SK-N-SH (cell line): ENCODE results near the gene LIX1. TPM values are rescaled to one million over a fixed set of nuclear protein-coding genes. Genes with fewer than 3 reads are reported as not detected.

Source experiments
- CTCF ChIA-PET: fragments of 300-600, 350-600 bp; formaldehyde crosslinking; extraction: SDS; loops from one replicate; lab custom pipeline; 2021; lab: Yijun Ruan, JAX
- POLR2A ChIA-PET: fragments of 350-600 bp; sonication (Branson Sonifier 250); formaldehyde crosslinking; extraction: SDS; loops from one replicate; lab custom pipeline; 2020; ENCODE audit warnings: antibody characterized with exemption, inconsistent platforms; lab: Yijun Ruan, JAX
- DNase-seq: peaks from one replicate; pipeline ENCODE4 v3.0.0; 2012
- H2AFZ ChIP-seq: fragments of 200-600 bp; sonication (generic); 2 replicates; pipeline ENCODE4 v1.8.1; 2016; ENCODE audit warnings: antibody characterized with exemption, mild to moderate bottlenecking, low read depth
- H3F3A ChIP-seq: fragments of 200-600 bp; sonication (generic); replicated peaks from 2 replicates; pipeline ENCODE3; 2016; ENCODE audit warnings: antibody characterized with exemption, mild to moderate bottlenecking; ENCODE audit not compliant: insufficient read depth
- H3K27ac ChIP-seq, 2 experiments: fragments of 200-500 bp in 1 of 2; fragments of 200-600 bp in 1 of 2; sonication (Bioruptor generic) in 1 of 2; sonication (generic), shearing (Covaris generic) in 1 of 2; 2 replicates each; pipeline versions ENCODE4 v1.5.1 to v1.6.1; 2014 to 2016; ENCODE audit warnings: low read depth in 2 of 2, inconsistent platforms in 1 of 2, low read length in 1 of 2, mild to moderate bottlenecking in 1 of 2, mixed read lengths in 1 of 2
- H3K27me3 ChIP-seq: fragments of 200-600 bp; sonication (generic), shearing (Covaris generic); 2 replicates; pipeline ENCODE4 v1.6.1; 2016; ENCODE audit warnings: mixed run types; ENCODE audit not compliant: insufficient read depth
- H3K36me3 ChIP-seq, 2 experiments: fragments of 200-500 bp in 1 of 2; fragments of 200-600 bp in 1 of 2; sonication (Bioruptor generic) in 1 of 2; sonication (generic) in 1 of 2; replicated peaks in 1 of 2; 2 replicates each; pipeline versions ENCODE3 to v1.5.1; 2014 to 2016; ENCODE audit warnings: low read length in 1 of 2, mild to moderate bottlenecking in 1 of 2; ENCODE audit not compliant: insufficient read depth in 2 of 2, control insufficient read depth in 1 of 2
- H3K4me1 ChIP-seq, 2 experiments: fragments of 200-500 bp in 1 of 2; fragments of 200-600 bp in 1 of 2; sonication (Bioruptor generic) in 1 of 2; sonication (generic), shearing (Covaris generic) in 1 of 2; 2 replicates each; pipeline versions ENCODE4 v1.5.1 to v1.6.1; 2014 to 2016; ENCODE audit warnings: low read depth in 1 of 2, low read length in 1 of 2, mixed run types in 1 of 2; ENCODE audit not compliant: insufficient read depth in 2 of 2, control insufficient read depth in 1 of 2
- H3K4me2 ChIP-seq: fragments of 200-600 bp; sonication (generic), shearing (Covaris generic); 2 replicates; pipeline ENCODE4 v1.6.1; 2017; ENCODE audit warnings: mixed run types
- H3K4me3 ChIP-seq, 2 experiments: fragments of 200-500 bp in 1 of 2; fragments of 200-600 bp in 1 of 2; sonication (Bioruptor generic) in 1 of 2; sonication (generic), shearing (Covaris generic) in 1 of 2; 2 replicates each; pipeline versions ENCODE4 v1.5.1 to v1.8.1; 2014 to 2016; ENCODE audit warnings: low read depth in 2 of 2, inconsistent platforms in 1 of 2, low read length in 1 of 2, mild to moderate bottlenecking in 1 of 2, mixed read lengths in 1 of 2, moderate library complexity in 1 of 2
- H3K79me2 ChIP-seq: fragments of 200-600 bp; sonication (generic); 2 replicates; pipeline ENCODE4 v1.8.1; 2017; ENCODE audit warnings: mild to moderate bottlenecking; ENCODE audit not compliant: insufficient read depth
- H3K9ac ChIP-seq: fragments of 200-600 bp; sonication (generic); 2 replicates; pipeline ENCODE4 v1.6.1; 2017; ENCODE audit warnings: mixed run types
- H3K9me2 ChIP-seq: fragments of 200-600 bp; sonication (generic); 2 replicates; pipeline ENCODE4 v1.6.1; 2017; ENCODE audit warnings: mixed run types
- H3K9me3 ChIP-seq: fragments of 200-600 bp; sonication (generic); 2 replicates; pipeline ENCODE4 v1.6.1; 2017; ENCODE audit warnings: mixed run types, mild to moderate bottlenecking, moderate library complexity
- H4K20me1 ChIP-seq: fragments of 200-600 bp; sonication (generic); 2 replicates; pipeline ENCODE4 v1.6.1; 2017; ENCODE audit warnings: mild to moderate bottlenecking, mixed run types; ENCODE audit not compliant: insufficient read depth
- CHD2 ChIP-seq: fragments of 150-350 bp; IDR thresholded peaks from 2 replicates; pipeline ENCODE4 v1.6.1; 2018; ENCODE audit warnings: low read length; ENCODE audit not compliant: partially characterized antibody
- ELF1 ChIP-seq: IDR thresholded peaks from 2 replicates; pipeline ENCODE4 v1.4.0; 2012
- EP300 ChIP-seq, 2 experiments: IDR thresholded peaks; 2 replicates each; pipeline versions ENCODE4 v1.4.0 to v1.6.1; 2012; ENCODE audit warnings: borderline replicate concordance in 1 of 2, low read depth in 1 of 2, low read length in 1 of 2
- EZH2phosphoT487 ChIP-seq: fragments of 200-600 bp; sonication (generic); IDR thresholded peaks from 2 replicates; pipeline ENCODE4 v1.6.1; 2017; ENCODE audit warnings: low read depth, mixed run types, mild to moderate bottlenecking, antibody characterized with exemption, moderate library complexity, borderline replicate concordance
- FOXM1 ChIP-seq: IDR thresholded peaks from 2 replicates; pipeline ENCODE4 v1.4.0; 2012; ENCODE audit warnings: low read depth, mild to moderate bottlenecking
- GABPA ChIP-seq: IDR thresholded peaks from 2 replicates; pipeline ENCODE4 v1.4.0; 2012; ENCODE audit warnings: low read depth, mild to moderate bottlenecking
- JUND ChIP-seq: IDR thresholded peaks from 2 replicates; pipeline ENCODE4 v1.4.0; 2012
- MAX ChIP-seq: IDR thresholded peaks from 2 replicates; pipeline ENCODE4 v1.4.0; 2012; ENCODE audit warnings: low read depth
- MEF2A ChIP-seq: IDR thresholded peaks from 2 replicates; pipeline ENCODE4 v1.4.0; 2012; ENCODE audit warnings: low read depth, borderline replicate concordance
- MXI1 ChIP-seq: IDR thresholded peaks from 2 replicates; pipeline ENCODE4 v1.6.1; 2012; ENCODE audit warnings: mild to moderate bottlenecking, low read depth, low read length, improper control_type of control experiment
- NFIC ChIP-seq: IDR thresholded peaks from 2 replicates; pipeline ENCODE4 v1.4.0; 2012; ENCODE audit warnings: borderline replicate concordance
- RAD21 ChIP-seq: IDR thresholded peaks from 2 replicates; pipeline ENCODE4 v1.6.1; 2012; ENCODE audit warnings: mild to moderate bottlenecking, low read length
- RCOR1 ChIP-seq: fragments of 150-350 bp; IDR thresholded peaks from 2 replicates; pipeline ENCODE4 v1.6.1; 2017; ENCODE audit warnings: antibody characterized with exemption, low read length
- REST ChIP-seq: IDR thresholded peaks from 2 replicates; pipeline ENCODE4 v1.6.1; 2012; ENCODE audit warnings: mild to moderate bottlenecking, low read depth, low read length, moderate library complexity
- RFX5 ChIP-seq: IDR thresholded peaks from 2 replicates; pipeline ENCODE4 v1.6.1; 2012; ENCODE audit warnings: mild to moderate bottlenecking, improper control_type of control experiment, low read length
- RXRA ChIP-seq: IDR thresholded peaks from 2 replicates; pipeline ENCODE4 v1.4.0; 2012; ENCODE audit warnings: low read depth, mild to moderate bottlenecking, borderline replicate concordance
- SIN3A ChIP-seq: IDR thresholded peaks from 2 replicates; pipeline ENCODE4 v1.6.1; 2012; ENCODE audit warnings: low read depth, mild to moderate bottlenecking, low read length, moderate library complexity, borderline replicate concordance
- TAF1 ChIP-seq: IDR thresholded peaks from 2 replicates; pipeline ENCODE4 v1.6.1; 2012; ENCODE audit warnings: low read depth, mild to moderate bottlenecking, low read length, moderate library complexity, borderline replicate concordance
- TEAD4 ChIP-seq: IDR thresholded peaks from 2 replicates; pipeline ENCODE4 v1.4.0; 2012; ENCODE audit warnings: mild to moderate bottlenecking, borderline replicate concordance; ENCODE audit not compliant: insufficient read depth
- USF1 ChIP-seq: IDR thresholded peaks from 2 replicates; pipeline ENCODE4 v1.4.0; 2012; ENCODE audit warnings: low read depth, borderline replicate concordance
- YY1 ChIP-seq: IDR thresholded peaks from 2 replicates; pipeline ENCODE4 v1.4.0; 2012; ENCODE audit warnings: low read depth, mild to moderate bottlenecking
- WGBS: methylation state at CpG from one replicate; pipeline ENCODE4 v1.1.6; 2017; ENCODE audit warnings: low lambda C conversion rate; 5-methylcytosine and 5-hydroxymethylcytosine counted together
- polyA plus RNA-seq, 3 experiments: library from polyadenylated mRNA; depleted of rRNA; stranded (reverse); fragments of >200 nt; gene quantifications; 2 replicates each; pipeline ENCODE4 v1.2.3, GENCODE V29; 2012
- TF ChIP-seq, protein P1 (sequence below): IDR thresholded peaks from 2 replicates; pipeline ENCODE4; 2012
- TF ChIP-seq, protein P2 (sequence below): fragments of 150-350 bp; IDR thresholded peaks from 2 replicates; pipeline ENCODE4 v1.6.1; 2017; ENCODE audit warnings: antibody characterized with exemption, low read length, low read depth, borderline replicate concordance

LIX1 gene
- polyA plus RNA-seq, 1 of the 3 experiments (the other 2 are of a cell fraction): not detected

DNA sequence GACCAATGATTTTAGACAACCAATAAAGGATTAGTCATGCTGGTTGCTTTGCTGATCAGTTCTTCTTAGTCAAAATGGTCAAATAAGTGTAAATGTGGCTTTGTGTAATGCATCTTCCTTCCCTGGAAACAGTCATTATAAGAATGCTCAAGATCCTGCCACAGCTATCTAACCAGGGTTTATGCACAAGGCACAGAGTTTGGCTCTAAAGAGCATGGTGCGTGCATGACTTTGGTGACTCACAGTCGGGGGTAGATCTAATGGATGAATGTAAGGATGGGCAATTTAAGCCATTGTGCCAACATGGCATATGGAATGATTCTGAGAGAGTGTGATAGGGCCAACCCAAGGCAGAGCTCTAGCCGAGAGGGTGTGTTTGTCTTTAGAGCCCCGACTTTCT is 6.5 kb downstream of the LIX1 start:
- ChIA-PET CTCF (interaction anchor here (0.8 to 3.0 kb wide), 5 partner anchors 14 to 799 kb away, joined by 3 to 14 read pairs (median 3); no protein-coding TSS in a partner anchor), POLR2A (no interaction called here)
- no peaks in the 10 kb centered on the region for H3K27me3 ChIP-seq
- no peak overlapping the region for H2AFZ ChIP-seq
- no peak overlapping the region for H3K27ac ChIP-seq
- H3K4me1 ChIP-seq: no peaks in the 10 kb centered on the region; a peak in 1 of 4 replicates
- H3K4me2 ChIP-seq: no peak overlapping the region
- WGBS: 77% methylated on average over 4 of the region's 4 CpGs
- DNase-seq: no peak
- no peaks in the 10 kb centered on the region for H3F3A ChIP-seq
- H4K20me1 ChIP-seq: no peaks in the 10 kb centered on the region
- no peak overlapping the region for H3K4me3 ChIP-seq
- TF ChIP-seq, protein P1, sequence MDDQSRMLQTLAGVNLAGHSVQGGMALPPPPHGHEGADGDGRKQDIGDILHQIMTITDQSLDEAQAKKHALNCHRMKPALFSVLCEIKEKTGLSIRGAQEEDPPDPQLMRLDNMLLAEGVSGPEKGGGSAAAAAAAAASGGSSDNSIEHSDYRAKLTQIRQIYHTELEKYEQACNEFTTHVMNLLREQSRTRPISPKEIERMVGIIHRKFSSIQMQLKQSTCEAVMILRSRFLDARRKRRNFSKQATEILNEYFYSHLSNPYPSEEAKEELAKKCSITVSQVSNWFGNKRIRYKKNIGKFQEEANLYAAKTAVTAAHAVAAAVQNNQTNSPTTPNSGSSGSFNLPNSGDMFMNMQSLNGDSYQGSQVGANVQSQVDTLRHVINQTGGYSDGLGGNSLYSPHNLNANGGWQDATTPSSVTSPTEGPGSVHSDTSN: no peak
- TF ChIP-seq TAF1 (no peak), RXRA (no peak), JUND (no peak), EZH2phosphoT487 (no peak), ELF1 (no peak), RAD21 (no peak), EP300 (IDR thresholded peaks at IDR 0.05; ENCODE audit: borderline replicate concordance in 1 of 2, low read depth in 1 of 2, low read length in 1 of 2) (no peak), CHD2 (no peak), YY1 (no peak), SIN3A (no peak), USF1 (no peak), NFIC (no peak)
- TF ChIP-seq, protein P2, sequence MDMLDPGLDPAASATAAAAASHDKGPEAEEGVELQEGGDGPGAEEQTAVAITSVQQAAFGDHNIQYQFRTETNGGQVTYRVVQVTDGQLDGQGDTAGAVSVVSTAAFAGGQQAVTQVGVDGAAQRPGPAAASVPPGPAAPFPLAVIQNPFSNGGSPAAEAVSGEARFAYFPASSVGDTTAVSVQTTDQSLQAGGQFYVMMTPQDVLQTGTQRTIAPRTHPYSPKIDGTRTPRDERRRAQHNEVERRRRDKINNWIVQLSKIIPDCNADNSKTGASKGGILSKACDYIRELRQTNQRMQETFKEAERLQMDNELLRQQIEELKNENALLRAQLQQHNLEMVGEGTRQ: no peak
- H3K9me2 ChIP-seq: no peaks in the 10 kb centered on the region
- H3K9me3 ChIP-seq: no peaks in the 10 kb centered on the region
- H3K79me2 ChIP-seq: no peaks in the 10 kb centered on the region
- H3K36me3 ChIP-seq: no peaks in the 10 kb centered on the region
- no peak overlapping the region for H3K9ac ChIP-seq

- no peak overlapping the region for H3K4me3 ChIP-seq
- no peak overlapping the region for H2AFZ ChIP-seq
- no peaks in the 10 kb centered on the region for H3K9me3 ChIP-seq
- H3K27ac ChIP-seq: no peak overlapping the region
- ChIA-PET POLR2A (no interaction called here), CTCF (interaction anchor here (0.7 to 3.0 kb wide), 2 partner anchors 138 to 1083 kb away, joined by 3 to 14 read pairs; no protein-coding TSS in a partner anchor)
- H3K9ac ChIP-seq: no peak overlapping the region
- H3K79me2 ChIP-seq: no peaks in the 10 kb centered on the region
- H3K9me2 ChIP-seq: no peaks in the 10 kb centered on the region
- H3K4me1 ChIP-seq: no peaks in the 10 kb centered on the region; a peak in 1 of 4 replicates
- no peaks in the 10 kb centered on the region for H3K27me3 ChIP-seq
- no peaks in the 10 kb centered on the region for H3K36me3 ChIP-seq
- no peaks in the 10 kb centered on the region for H4K20me1 ChIP-seq
- H3F3A ChIP-seq: no peaks in the 10 kb centered on the region
- 87% methylated on average over 3 of the region's 3 CpGs for WGBS
- no peak for DNase-seq
- H3K4me2 ChIP-seq: no peak overlapping the region
- TF ChIP-seq RCOR1 (no peak), RFX5 (no peak), MEF2A (no peak), FOXM1 (no peak), REST (no peak), GABPA (no peak), MXI1 (no peak), TEAD4 (no peak), MAX (no peak), RAD21 (no peak)
- TF ChIP-seq, protein P2: no peak
Measured at GRCh38 chr5:97134634-97135033, 7.8 kb downstream of the LIX1 start.
